Measurements from ENCODE around the gene LRRC70.
"Not testable (repeated sequence)": the region's sequence is repeated elsewhere in the genome, so short reads cannot be mapped to it uniquely, and the experiment has no call there.

LRRC70 gene

GRCh38 chr5:62617943-62618342, 39.3 kb downstream of the LRRC70 start:
- H3K4me1 ChIP-seq (ENCODE audit: insufficient read depth, insufficient read length): no peaks in the 10 kb centered on the region
- TF ChIP-seq YY1 (IDR thresholded peaks at IDR 0.05; ENCODE audit: insufficient read depth, insufficient read length): no peak
- TF ChIP-seq ZNF274 (IDR thresholded peaks at IDR 0.05; ENCODE audit: low read depth, low read length): no peak
- no peak for TF ChIP-seq SUZ12 (IDR thresholded peaks at IDR 0.05; ENCODE audit: extremely low read depth, insufficient read depth, insufficient read length)
- H3K9me3 ChIP-seq (ENCODE audit: insufficient read depth, low read length): peaks cover 6% of the 10 kb centered on the region; the same call in 1 of the 2 replicates
- H3K27me3 ChIP-seq (ENCODE audit: insufficient read depth, insufficient read length): no peaks in the 10 kb centered on the region
- H3K9ac ChIP-seq (ENCODE audit: insufficient read length, low read depth): no peak overlapping the region
- no peak for DNase-seq (ENCODE audit: low read depth, low spot score)
- H3K4me3 ChIP-seq (ENCODE audit: insufficient read length, low read depth): no peak overlapping the region
- peaks cover 3% of the 10 kb centered on the region for H3K36me3 ChIP-seq (ENCODE audit: insufficient read depth, insufficient read length, low read length)

- Histone ChIP-seq H3K9me3 (ENCODE audit: insufficient read depth, low read length) (no peaks in the 10 kb centered on the region), H3K9ac (ENCODE audit: insufficient read length, low read depth) (no peak overlapping the region), H3K36me3 (ENCODE audit: insufficient read depth, insufficient read length, low read length) (no peaks in the 10 kb centered on the region), H3K27me3 (ENCODE audit: insufficient read depth, insufficient read length) (no peaks in the 10 kb centered on the region), H3K4me1 (ENCODE audit: insufficient read depth, insufficient read length) (no peaks in the 10 kb centered on the region), H3K4me3 (ENCODE audit: insufficient read length, low read depth) (no peak overlapping the region)
- TF ChIP-seq ZNF274 (IDR thresholded peaks at IDR 0.05; ENCODE audit: low read depth, low read length): no peak
- TF ChIP-seq SUZ12 (IDR thresholded peaks at IDR 0.05; ENCODE audit: extremely low read depth, insufficient read depth, insufficient read length): no peak
- TF ChIP-seq YY1 (IDR thresholded peaks at IDR 0.05; ENCODE audit: insufficient read depth, insufficient read length): no peak
- DNase-seq (ENCODE audit: low read depth, low spot score): no peak
These were observed 42.1 kb downstream of the LRRC70 start for GRCh38 chr5:62620761-62621160.

- Histone ChIP-seq H3K36me3 (ENCODE audit: insufficient read depth, insufficient read length, low read length) (no peaks in the 10 kb centered on the region), H3K9ac (ENCODE audit: insufficient read length, low read depth) (no peak overlapping the region), H3K27me3 (ENCODE audit: insufficient read depth, insufficient read length) (no peaks in the 10 kb centered on the region)
These were observed 42.7 kb downstream of the LRRC70 start for GRCh38 chr5:62621280-62621679.

DNA sequence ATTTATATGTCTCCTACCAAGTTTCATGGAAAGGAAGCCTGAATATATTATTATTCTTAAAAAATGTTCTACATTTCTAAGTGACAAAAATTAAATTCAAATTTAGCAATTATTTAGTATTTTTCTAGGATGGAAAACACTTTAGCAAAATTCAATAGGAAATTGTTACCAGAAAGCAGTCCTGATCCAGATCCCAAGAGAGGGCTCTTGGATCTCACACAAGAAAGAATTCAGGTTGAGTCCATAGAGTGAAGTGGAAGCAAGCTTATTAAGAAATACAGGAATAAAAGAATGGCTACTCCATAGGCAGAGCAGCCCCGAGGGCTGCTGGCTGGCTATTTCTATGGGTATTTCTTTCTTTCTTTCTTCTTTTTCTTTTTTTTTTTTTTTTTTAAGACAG, 44.7 kb downstream of the LRRC70 start:
- TF ChIP-seq ZNF274 (IDR thresholded peaks at IDR 0.05; ENCODE audit: low read depth, low read length) (no peak), SUZ12 (IDR thresholded peaks at IDR 0.05; ENCODE audit: extremely low read depth, insufficient read depth, insufficient read length) (no peak), YY1 (IDR thresholded peaks at IDR 0.05; ENCODE audit: insufficient read depth, insufficient read length) (no peak)
- DNase-seq (ENCODE audit: low read depth, low spot score): no peak
- H3K4me3 ChIP-seq (ENCODE audit: insufficient read length, low read depth): no peak overlapping the region
- H3K4me1 ChIP-seq (ENCODE audit: insufficient read depth, insufficient read length): peaks cover 2% of the 10 kb centered on the region
- no peaks in the 10 kb centered on the region for H3K9me3 ChIP-seq (ENCODE audit: insufficient read depth, low read length)
- no peaks in the 10 kb centered on the region for H3K27me3 ChIP-seq (ENCODE audit: insufficient read depth, insufficient read length)
- no peak overlapping the region for H3K9ac ChIP-seq (ENCODE audit: insufficient read length, low read depth)
- H3K36me3 ChIP-seq (ENCODE audit: insufficient read depth, insufficient read length, low read length): peaks cover 5% of the 10 kb centered on the region

More at GRCh38 chr5:62621280-62621679, 42.7 kb downstream of the LRRC70 start:
- TF ChIP-seq ZNF274 (IDR thresholded peaks at IDR 0.05; ENCODE audit: low read depth, low read length): no peak
- no peak for TF ChIP-seq SUZ12 (IDR thresholded peaks at IDR 0.05; ENCODE audit: extremely low read depth, insufficient read depth, insufficient read length)
- no peak for TF ChIP-seq YY1 (IDR thresholded peaks at IDR 0.05; ENCODE audit: insufficient read depth, insufficient read length)
- Histone ChIP-seq H3K4me1 (ENCODE audit: insufficient read depth, insufficient read length) (no peaks in the 10 kb centered on the region), H3K4me3 (ENCODE audit: insufficient read length, low read depth) (no peak overlapping the region), H3K9me3 (ENCODE audit: insufficient read depth, low read length) (no peaks in the 10 kb centered on the region)
- peak; percentile 46 for DNase-seq (ENCODE audit: low read depth, low spot score)

- H3K4me1 ChIP-seq (ENCODE audit: insufficient read depth, insufficient read length): not testable (repeated sequence)
These were observed 45.8 kb downstream of the LRRC70 start for GRCh38 chr5:62624436-62624835.

GRCh38 chr5:62626534-62626933, 47.9 kb downstream of the LRRC70 start:
- H3K4me3 ChIP-seq (ENCODE audit: insufficient read length, low read depth): no peak overlapping the region
- no peak overlapping the region for H3K9ac ChIP-seq (ENCODE audit: insufficient read length, low read depth)
- peaks cover 2% of the 10 kb centered on the region for H3K4me1 ChIP-seq (ENCODE audit: insufficient read depth, insufficient read length)
- DNase-seq (ENCODE audit: low read depth, low spot score): no peak
- peaks cover 5% of the 10 kb centered on the region for H3K36me3 ChIP-seq (ENCODE audit: insufficient read depth, insufficient read length, low read length)
- H3K27me3 ChIP-seq (ENCODE audit: insufficient read depth, insufficient read length): no peaks in the 10 kb centered on the region
- no peak for TF ChIP-seq YY1 (IDR thresholded peaks at IDR 0.05; ENCODE audit: insufficient read depth, insufficient read length)
- TF ChIP-seq ZNF274 (IDR thresholded peaks at IDR 0.05; ENCODE audit: low read depth, low read length): no peak
- no peak for TF ChIP-seq SUZ12 (IDR thresholded peaks at IDR 0.05; ENCODE audit: extremely low read depth, insufficient read depth, insufficient read length)
- no peaks in the 10 kb centered on the region for H3K9me3 ChIP-seq (ENCODE audit: insufficient read depth, low read length)

More at GRCh38 chr5:62624436-62624835, 45.8 kb downstream of the LRRC70 start:
- not testable (repeated sequence) for H3K36me3 ChIP-seq (ENCODE audit: insufficient read depth, insufficient read length, low read length); H3K9me3 ChIP-seq (ENCODE audit: insufficient read depth, low read length); DNase-seq (ENCODE audit: low read depth, low spot score); H3K4me3 ChIP-seq (ENCODE audit: insufficient read length, low read depth); H3K9ac ChIP-seq (ENCODE audit: insufficient read length, low read depth); H3K27me3 ChIP-seq (ENCODE audit: insufficient read depth, insufficient read length)

- Histone ChIP-seq H3K27me3 (ENCODE audit: insufficient read depth, insufficient read length) (no peaks in the 10 kb centered on the region), H3K9ac (ENCODE audit: insufficient read length, low read depth) (no peak overlapping the region), H3K36me3 (ENCODE audit: insufficient read depth, insufficient read length, low read length) (peaks cover 5% of the 10 kb centered on the region), H3K4me1 (ENCODE audit: insufficient read depth, insufficient read length) (peaks cover 2% of the 10 kb centered on the region), H3K9me3 (ENCODE audit: insufficient read depth, low read length) (no peaks in the 10 kb centered on the region), H3K4me3 (ENCODE audit: insufficient read length, low read depth) (no peak overlapping the region)
- TF ChIP-seq ZNF274 (IDR thresholded peaks at IDR 0.05; ENCODE audit: low read depth, low read length) (no peak), SUZ12 (IDR thresholded peaks at IDR 0.05; ENCODE audit: extremely low read depth, insufficient read depth, insufficient read length) (no peak), YY1 (IDR thresholded peaks at IDR 0.05; ENCODE audit: insufficient read depth, insufficient read length) (no peak)
- no peak for DNase-seq (ENCODE audit: low read depth, low spot score)
These were observed 48.5 kb downstream of the LRRC70 start for GRCh38 chr5:62627121-62627520.

- peaks cover 5% of the 10 kb centered on the region for H3K36me3 ChIP-seq (ENCODE audit: insufficient read depth, insufficient read length, low read length)
- TF ChIP-seq SUZ12 (IDR thresholded peaks at IDR 0.05; ENCODE audit: extremely low read depth, insufficient read depth, insufficient read length): no peak
- no peak for TF ChIP-seq YY1 (IDR thresholded peaks at IDR 0.05; ENCODE audit: insufficient read depth, insufficient read length)
- no peak for TF ChIP-seq ZNF274 (IDR thresholded peaks at IDR 0.05; ENCODE audit: low read depth, low read length)
These were observed 49.3 kb downstream of the LRRC70 start for GRCh38 chr5:62627901-62628300.

More at GRCh38 chr5:62627901-62628300, 49.3 kb downstream of the LRRC70 start:
- Histone ChIP-seq H3K9ac (ENCODE audit: insufficient read length, low read depth) (no peak overlapping the region), H3K4me3 (ENCODE audit: insufficient read length, low read depth) (no peak overlapping the region), H3K27me3 (ENCODE audit: insufficient read depth, insufficient read length) (no peaks in the 10 kb centered on the region), H3K4me1 (ENCODE audit: insufficient read depth, insufficient read length) (peaks cover 2% of the 10 kb centered on the region), H3K9me3 (ENCODE audit: insufficient read depth, low read length) (no peaks in the 10 kb centered on the region)
- no peak for DNase-seq (ENCODE audit: low read depth, low spot score)
